ENCODE data around the gene EBF3. TPM values are rescaled to one million over a fixed set of nuclear protein-coding genes. Genes with fewer than 3 reads are reported as not detected.

The EBF3 gene
- total RNA-seq, 1 donor from 2014 or later, result 44.4 TPM

DNA sequence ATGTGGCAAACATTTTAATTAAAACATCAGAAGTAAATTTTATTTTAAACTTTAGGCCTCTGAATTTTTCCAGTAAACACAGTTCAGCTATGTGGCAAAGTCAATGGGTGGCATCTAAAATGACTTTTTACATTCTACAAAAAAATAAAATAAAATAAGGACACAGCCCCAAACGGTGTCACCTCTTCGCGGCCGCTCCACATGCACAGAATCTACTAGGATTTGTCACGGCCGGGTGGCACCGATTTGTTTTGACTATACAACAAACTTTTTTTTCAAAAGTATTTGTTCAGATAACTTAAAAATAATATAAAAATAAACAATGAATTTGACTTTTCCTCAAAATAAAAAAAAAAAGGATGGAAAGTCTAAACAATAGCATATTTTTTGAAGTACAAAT lies 127.8 kb downstream of the EBF3 start:
- no peak for DNase-seq

DNA sequence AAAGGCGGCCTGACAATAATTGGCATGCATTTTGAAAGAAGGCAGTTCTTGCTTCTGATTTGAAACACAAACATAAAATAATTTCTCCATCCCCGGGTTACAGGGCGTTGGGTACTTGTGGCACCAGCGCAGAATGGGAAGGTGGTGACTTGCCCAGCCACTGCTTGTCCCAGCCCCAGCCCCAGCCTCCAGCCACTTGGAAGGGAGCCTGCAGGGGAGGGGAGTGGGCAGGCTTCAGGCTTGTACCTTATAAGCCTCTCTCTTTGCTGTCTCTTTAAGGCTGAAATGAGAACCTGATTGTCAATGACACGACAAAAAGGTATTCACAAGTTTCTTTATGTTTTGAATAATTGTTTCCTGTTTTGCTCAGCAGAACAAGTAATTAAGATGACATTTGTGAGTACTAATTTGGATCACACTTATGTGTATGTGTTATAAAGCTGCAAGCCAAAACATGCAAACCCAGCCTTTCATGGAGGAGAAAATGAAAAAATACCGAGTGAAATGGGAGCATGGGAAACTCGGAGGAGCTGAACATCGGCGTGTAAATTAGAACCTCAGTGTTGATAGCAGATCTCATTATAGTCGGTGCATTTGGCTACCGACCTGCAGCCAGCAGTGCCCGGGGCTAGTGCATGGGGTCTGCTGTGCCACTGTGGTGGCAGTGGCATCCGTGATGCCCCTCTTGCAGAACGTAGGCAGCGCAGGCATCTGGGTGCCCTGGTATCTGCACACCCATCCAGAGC lies 129.9 kb downstream of the EBF3 start:
- peak; percentile 29 for DNase-seq

DNA sequence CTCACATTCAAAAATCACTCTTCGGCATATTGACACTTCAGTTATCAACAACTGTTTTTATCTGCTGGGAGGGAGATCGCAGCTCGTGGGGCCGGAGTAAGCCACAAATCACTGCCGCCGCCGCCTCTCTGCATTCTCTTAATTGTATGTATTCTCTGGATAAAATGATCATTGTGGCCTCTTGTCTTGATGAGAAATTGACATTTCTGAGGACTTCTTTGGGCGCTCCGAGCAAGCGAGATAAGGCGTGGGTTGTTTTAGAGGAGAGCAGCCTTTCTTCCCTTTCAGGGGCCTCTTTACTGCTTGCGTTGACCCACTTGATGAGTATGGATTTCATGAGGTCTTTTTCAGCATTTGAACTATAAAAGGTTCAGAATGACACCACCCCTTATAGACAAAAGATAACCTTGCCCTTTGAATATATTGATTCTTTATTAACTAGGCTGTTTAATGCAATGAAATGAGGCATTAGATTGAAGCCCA lies 130.6 kb downstream of the EBF3 start:
- no peak for DNase-seq

DNA sequence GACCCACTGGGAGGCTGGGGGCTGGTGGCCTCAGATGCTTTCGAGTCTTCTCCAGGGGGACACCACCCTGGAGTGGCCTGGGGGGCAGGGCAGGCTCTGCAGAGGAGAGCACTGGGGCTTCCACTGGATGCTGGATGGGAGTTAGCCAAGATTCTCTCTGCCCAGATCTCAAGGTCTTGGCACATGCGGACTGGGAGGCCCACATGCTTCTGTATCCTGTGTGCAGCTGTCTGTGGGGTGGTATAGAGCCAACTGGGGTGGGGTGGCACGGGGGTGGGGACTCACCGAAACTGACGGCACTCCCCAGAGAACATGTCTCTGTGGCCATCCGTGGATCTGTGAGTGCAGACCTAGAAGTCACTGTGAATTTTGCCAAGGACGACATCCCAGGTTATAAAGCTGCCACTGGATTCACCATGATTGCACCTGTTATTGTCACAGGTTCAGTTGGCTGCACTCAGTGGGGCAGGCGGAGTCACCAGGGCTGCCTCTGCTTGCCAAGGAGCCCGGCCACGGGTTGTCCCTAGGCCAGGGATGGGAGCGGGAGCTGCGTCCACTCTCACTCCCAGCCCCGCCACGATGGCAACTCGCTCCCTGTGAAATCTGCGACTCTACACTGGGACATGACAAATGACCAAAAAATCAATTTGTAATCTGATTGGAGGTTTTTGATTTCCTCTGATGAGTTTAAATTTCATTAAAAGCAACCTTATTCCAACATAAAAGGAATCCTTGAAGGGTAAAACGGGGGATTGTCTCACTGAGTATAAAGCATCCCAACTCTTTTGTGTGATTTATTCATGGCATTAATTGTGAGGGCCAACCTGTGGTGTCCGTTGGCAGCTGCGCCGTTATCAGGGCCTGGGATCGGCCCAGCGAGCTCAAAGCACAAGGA lies 131.3 kb downstream of the EBF3 start:
- peak; percentile 86 for DNase-seq

DNA sequence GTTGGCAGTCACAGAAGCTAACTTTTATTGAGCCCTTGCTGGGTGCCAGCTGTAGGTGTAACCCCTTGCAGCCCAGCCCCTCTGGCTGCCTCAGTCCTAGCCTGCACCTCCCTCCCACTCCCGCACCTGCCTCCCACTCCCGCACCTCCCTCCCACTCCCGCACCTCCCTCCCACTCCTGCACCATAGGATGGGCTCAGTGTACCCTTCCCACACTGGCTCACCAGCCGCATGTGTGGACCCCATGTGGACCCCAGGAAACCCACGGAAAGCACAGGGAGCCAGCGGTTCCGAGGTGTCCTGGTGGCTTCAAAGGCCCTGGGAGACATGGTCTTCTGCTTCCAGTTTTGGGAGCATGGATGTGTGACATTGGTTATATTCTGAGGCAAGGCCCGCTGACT lies 132.9 kb downstream of the EBF3 start:
- DNase-seq, result no peak

DNA sequence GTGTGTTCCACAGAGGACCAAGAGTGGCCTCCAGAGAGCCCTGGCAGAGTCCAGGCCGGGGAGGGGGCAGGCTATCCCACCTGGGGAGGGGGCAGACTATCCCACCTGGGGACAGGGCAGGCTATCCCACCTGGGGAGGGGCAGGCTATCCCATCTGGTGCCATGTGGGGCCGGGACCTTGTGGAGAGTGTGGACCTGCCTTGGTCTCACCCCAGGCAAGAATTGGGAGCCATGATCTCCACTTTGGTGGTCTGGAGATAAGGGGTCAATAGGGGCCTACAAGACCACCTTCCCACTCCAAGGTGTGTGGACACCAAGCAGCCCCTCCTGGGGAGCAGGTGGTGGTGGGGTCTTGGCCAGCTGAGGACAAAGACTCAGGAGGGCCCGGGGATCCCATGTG lies 138.2 kb downstream of the EBF3 start:
- no peak for DNase-seq

DNA sequence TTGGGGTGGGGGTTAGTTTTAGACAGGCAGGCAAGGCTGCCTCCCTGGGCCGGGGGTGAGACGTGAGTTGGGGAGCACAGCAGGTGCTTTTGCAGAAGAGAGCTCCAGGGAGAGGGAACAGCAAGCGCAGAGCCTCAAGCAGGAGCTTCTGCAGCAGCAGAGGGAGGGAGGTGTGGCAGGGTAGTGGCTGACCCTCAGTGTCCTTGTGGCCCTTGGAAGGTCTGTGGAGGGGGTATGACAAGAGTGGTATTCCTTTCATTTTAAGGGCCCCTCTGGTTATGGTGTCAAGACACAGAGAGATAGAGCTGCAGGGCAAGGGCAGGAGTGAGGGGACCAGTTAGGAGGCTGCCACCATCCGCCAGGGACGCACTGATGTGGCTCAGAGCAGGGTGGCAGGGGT lies 138.9 kb downstream of the EBF3 start:
- no peak for DNase-seq

DNA sequence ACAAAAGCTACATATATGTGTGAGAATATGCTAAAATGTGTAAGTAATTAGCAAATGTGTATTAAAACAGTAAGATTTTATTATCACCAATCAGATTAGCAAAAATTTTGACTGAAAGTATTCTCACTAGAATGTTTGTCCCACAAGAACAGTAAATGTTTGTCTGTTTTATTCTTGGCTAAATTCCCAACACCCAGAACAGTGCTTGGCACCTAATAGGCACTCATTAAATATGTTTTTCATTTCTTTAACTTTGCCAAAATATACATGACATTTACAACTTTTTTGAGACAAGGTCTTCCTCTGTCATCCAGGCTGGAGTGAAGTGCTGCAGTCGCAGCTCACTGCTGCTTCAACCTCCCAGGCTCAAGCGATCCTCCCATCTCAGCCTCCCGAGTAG lies 143.6 kb downstream of the EBF3 start:
- DNase-seq, result no peak

DNA sequence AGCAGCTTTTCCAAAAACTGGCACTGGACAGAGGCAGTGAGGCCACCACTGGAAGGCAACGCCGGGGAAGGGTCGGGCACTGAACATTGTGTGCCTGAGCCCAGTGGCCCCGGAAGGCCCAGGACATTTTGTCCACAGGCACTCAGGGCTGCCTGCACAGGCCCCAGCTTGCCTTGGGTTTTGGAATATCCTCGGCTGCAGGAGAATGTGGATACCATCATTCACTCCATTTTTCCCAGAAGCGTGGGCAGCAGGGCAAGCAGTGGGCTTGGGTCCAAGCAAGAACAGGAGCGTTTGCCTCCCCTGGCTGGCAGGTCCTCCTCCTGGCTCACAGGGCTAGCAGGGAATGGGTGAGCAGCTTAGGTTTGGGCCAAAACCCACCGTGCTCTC lies 147.4 kb downstream of the EBF3 start:
- DNase-seq, result no peak

DNA sequence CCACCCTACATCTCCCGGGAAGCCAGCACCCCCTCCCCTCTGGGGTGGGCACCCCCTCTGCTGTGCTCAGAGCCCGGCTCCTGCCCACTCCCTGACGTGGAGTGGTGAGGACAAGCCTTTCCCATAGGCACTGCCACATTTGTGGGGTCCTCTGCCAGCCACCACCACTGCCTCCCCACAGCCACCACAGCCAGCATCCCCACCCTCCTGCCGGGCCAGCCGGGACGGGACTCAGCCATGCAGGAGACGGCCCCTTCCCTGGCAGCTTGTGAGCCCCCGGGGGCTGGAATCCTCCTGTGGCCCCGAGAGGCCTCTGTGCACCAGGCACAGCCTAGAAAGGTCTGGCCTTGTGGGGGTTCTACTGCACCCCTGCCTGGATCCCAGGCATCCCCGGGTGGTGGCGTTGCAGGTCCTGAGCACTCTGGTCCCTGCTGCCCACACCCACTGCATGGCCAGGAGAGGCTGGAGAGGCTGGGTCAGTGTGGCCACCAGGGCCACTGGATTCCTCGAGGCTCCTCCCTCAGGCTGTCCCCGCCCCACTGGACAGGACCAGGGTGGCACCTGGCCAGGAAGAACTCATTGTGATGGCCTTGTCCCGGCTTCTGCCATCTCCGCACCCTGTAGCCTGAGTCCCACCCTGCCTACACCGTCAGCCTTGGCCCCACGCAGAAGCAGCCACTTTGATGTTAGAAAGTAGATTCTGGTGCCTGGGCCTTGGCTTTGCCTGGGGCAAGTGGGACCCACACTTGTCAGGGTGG lies 148.0 kb downstream of the EBF3 start:
- DNase-seq, result no peak

DNA sequence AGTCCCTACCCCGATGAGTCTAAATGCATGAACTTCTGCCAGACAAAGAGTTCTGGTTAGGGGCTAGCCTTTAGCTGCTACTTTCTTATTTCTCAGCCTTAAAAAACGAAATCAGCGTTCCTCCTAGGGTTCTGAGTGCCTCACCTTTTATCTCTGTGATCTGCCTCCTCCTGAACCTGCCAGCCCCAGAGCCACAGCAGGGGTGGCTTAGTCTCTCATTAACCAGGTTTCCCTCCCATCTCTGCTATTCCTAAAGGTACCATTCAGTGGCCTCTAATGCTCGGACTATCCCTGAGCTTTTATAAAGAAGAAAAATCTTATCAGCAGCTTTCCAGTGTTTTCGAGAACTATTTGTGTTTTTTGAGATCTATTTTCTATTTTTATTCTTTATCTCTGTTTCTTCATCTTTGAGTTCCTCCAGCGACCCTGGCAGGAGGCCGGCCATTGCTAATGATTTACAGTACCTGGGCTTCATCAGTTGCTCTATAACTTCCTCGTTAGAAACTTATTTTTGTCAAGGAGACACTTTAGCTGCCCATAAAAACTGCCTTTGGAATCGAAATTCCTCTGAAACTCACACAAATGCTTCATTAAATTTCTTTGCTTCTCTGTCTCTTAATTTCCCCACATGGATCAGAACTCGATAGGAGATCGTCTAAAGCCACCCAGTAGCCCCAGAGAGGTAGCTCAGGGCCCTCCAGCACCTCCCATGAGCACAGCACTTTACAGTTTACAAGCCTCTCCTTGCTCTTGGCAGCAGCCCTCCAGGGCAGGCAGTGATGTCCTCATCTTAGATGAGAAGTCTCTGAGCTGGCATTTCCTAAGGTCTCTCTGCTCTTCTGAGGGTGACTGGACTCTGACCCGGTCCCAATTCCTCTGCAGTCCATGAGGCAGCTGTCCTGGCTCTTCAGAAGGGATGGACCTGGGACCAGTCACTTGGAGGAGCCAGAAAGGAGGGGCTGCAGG lies 149.1 kb downstream of the EBF3 start:
- DNase-seq, result no peak

DNA sequence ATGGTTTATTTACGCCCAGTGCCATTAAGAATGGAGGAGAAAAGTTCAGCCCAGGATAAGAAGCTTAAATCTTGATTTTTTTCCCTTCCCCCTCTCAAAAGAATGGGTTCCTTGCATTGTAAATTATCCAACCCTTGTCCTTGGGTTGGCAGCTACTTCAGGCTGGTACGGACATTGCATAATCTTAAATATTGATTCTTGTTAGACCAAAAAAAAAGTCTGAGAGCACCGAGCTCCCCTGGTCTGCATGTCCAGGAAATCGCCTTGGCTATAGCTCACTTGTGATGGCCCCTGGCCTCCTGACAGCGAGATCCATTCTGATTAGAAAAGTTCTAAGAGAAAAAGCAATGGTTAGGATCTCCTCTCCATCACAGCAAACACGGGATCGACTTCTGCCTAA lies 151.7 kb downstream of the EBF3 start:
- no peak for DNase-seq

DNA sequence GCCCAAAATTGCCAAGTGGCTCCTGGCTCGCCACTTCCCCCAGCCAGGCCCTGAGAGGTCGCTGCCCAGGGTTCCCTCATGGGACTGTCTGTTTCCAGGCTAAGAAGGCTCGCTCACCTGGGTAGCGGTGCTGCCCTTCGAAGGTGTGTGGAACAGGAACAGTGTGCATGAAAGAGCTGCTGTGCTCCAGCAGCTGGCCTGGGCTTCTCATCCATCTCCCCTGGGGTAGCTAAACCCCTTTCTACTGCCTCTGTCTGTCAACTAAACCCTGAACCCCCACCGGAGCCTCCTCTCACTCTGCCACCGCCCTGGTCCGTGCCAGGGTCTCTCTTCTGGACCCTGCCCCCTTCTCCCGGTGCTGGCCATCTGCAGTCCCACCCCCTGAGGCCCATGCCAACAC lies 152.9 kb downstream of the EBF3 start:
- no peak for DNase-seq

DNA sequence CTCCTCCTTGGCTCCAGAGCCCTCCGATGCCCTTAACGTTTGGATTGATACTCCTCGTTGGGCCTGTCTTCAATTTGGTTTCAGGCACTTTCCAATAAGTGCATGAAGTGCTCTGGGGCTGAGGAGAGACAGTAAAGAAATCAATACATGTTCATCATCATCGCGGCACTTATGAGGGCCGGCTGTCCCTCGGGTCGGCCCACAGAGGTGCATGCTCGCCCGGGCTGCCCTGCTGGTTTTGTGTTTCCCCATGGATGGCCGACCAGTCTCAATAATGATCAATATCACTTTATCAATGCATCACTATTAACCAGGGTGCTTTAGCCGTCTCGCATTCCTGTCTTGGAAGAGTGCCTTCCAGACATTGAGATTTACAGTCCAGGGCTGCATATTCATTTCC lies 154.2 kb downstream of the EBF3 start:
- DNase-seq, result no peak

DNA sequence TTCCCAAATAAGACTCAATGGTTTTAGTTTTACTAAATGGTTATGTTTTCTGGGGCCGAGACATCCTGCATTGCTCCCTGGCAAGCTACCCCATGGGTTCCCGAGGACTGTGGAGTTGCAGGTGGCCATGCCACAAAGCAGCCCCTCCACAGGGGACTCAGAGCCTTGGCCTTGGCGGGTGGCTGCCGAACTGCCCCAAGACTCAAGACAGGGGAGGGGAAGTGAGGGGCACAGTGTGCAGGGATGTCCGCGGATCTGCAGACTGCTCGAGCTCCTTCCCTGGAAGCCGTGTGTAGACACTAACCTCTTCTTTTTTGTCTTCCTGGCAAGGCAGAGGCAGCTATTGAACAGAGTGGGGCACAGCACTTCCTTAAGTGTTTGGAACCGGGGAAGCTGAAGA lies 154.6 kb downstream of the EBF3 start:
- no peak for DNase-seq

DNA sequence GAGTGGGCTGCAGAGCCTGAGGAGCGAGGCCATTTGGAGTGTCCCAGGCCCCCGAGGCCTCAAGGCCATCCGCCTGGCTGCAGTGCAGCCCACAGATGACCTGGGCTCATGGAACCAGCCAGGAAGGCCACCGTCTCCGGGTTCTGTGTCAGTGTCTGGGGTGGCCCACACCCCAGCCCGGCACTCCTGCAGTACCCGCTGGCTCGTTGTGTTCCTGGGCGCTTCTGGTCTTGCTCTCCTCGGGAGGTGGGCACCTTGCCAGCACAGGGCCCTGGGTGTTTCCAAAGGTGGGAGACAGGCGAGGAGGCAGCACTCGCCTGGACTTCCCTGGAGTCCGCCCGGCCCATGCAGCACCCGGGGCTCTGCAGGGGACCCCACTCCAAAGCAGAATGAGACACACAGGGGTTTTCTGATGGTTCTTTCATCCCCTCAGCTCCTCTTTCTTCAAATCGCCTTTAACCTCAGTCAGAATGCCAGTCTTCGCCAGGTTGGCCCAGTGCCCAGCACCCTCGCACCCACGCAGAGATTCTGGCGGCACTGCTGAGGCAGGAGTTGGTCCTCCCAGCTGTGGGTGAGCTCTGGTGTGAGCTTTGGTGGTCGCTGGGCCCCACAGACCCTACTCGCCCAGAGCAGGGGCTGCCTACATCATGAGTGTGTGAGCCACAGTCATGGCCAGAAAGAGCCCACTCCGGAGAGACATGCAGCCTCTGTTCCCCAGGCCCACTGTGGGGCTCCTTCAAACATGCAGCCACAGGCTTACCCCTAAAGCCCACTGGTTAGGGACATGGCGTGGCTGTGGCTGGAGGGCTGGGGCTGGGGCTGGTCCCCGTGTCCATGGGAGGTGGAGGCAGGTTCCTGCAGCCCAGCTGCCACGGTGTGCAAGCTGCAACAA lies 155.7 kb downstream of the EBF3 start:
- no peak for DNase-seq

DNA sequence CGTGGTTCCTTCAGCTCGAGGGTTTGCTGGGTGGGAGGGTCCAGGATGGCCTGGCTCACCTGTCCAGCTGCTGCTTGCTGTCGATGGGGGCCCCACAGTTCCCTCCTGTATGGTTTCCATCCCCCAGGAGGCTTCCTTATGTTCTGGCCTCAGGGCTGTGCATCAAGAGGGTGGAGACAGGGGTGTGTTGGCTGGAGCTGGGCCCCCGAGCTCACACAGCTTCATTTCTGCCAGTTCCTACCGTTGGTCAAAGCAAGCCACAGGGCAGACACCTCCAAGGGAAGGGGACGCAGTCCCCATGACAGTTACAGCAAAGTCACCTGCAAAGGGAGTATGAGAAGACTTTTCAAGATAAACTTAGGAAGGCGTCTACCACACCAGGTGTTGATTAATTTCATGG lies 156.9 kb downstream of the EBF3 start:
- no peak for DNase-seq

DNA sequence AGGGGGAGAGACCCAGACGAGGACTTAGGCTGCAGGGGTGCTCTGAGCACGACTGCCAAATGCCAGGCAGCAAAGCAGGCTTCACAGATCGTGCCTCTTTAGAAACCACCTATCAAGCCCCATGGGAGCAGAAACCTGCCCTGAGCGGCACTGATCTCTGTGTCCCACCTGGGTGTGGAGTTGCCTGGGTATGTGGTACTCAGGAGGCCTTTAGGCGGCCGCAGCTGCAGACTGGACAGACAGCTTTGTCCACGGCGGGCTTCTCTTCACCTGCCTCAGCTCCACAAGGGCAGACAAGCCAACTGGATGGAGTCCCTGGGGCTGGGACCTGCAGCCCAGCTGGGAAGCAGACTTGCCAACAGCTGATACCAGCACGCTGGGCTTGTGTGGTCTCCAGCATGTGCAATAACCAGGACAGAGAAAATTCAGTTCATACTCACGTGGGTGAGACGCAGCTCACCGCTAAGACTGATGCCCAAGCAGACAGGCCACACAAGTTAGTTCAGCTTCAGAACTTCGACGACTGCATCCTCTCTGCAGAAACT lies 163.2 kb downstream of the EBF3 start:
- DNase-seq, result peak; percentile 35

DNA sequence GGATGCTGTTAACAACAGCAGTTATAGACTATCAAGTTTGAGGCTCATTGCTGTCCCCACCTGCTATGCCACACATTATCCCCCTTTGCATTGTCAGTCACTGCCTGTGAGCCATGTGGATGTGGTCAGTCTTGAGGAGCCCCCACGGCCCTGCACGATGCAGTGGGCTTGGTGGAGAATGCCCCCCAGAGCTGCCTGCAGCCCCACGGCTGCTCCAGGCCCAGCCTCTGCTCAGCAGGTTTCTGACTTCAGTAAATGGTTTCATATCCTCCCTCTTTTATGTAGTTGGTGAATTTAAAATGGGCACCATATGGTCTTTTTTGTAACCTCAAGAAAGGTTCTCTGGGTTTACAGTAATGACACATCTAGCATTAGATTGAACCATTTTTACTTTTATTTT lies 164.1 kb downstream of the EBF3 start:
- no peak for DNase-seq

DNA sequence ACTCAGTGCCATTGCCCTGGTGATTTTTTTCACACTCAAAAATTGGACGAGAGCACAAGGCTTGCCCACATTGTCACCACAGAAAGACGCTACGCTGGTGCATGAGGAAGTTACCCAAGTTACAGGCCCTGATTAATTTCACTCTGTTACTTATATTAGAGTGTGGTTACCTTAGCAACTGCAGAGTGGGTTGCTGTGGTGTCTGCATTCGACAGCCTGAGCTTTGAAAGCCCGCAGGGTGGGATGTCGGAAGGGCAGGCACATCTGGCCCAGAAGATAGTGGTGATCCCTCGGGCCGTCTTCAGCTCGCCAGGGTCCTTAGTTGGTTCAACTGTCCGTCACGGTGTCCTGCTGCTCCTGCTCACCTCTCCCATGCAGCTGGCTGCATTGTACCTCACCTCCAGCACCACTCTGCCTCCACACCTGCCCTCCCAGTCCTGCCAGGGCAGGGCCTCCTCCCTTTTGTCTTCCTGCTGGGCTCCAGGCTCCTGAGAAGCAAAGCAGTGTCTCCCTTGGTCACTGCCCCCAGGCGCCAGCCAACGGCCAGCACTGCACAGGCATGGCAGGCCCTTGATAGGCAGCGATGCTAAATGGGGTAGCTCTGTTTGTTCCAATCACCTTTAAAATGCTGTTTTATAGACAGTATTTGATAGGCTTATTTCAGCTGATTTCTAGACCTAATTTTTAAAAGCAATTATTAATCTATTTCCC lies 167.2 kb downstream of the EBF3 start:
- DNase-seq, result no peak

Measured in tongue (tissue), 2 donors.